Sigmoid colon (tissue), 7 donors: ENCODE results near the gene EIF2S2. TPM values are rescaled to one million over a fixed set of nuclear protein-coding genes. Genes with fewer than 3 reads are reported as not detected.

Experiments
- DNase-seq: peaks from one replicate; pipeline ENCODE4 v3.0.0-alpha.2; 2019
- H3K27ac ChIP-seq, 4 donors: fragments of 200-600 bp; sonication (generic); one replicate each; pipeline ENCODE4 v1.5.1; 2016 to 2019; ENCODE audit warnings: mild to moderate bottlenecking in 1 of 4
- H3K27me3 ChIP-seq, 3 donors: fragments of 200-600 bp; sonication (generic); one replicate each; pipeline ENCODE4 v1.5.1; 2019; ENCODE audit warnings: mild to moderate bottlenecking in 1 of 3
- H3K36me3 ChIP-seq, 4 donors: fragments of 200-600 bp; sonication (generic); one replicate each; pipeline ENCODE4 v1.5.1; 2016 to 2019
- H3K4me1 ChIP-seq, 4 donors: fragments of 200-600 bp; sonication (generic); one replicate each; pipeline ENCODE4 v1.5.1; 2017 to 2019
- H3K4me3 ChIP-seq, 4 donors: fragments of 200-600 bp; sonication (generic); one replicate each; pipeline ENCODE4 v1.5.1; 2017 to 2019; ENCODE audit warnings: mild to moderate bottlenecking in 2 of 4, moderate library complexity in 1 of 4
- H3K9me3 ChIP-seq, 4 donors: fragments of 200-600 bp in 3 of 4; sonication (generic) in 3 of 4; one replicate each; pipeline versions ENCODE4 v1.5.1 to v1.6.1; 2013 to 2019
- CTCF ChIP-seq, 4 experiments: fragments of 450-650 bp in 3 of 4; fragments of 200-600 bp in 1 of 4; IDR thresholded peaks; one replicate each; pipeline ENCODE4 v1.5.1; 2016 to 2019; ENCODE audit warnings: antibody characterized with exemption in 4 of 4, mild to moderate bottlenecking in 3 of 4, moderate library complexity in 2 of 4
- EP300 ChIP-seq, 4 donors: sonication (generic); formaldehyde crosslinking; IDR thresholded peaks; one replicate each; pipeline ENCODE4 v1.6.1; 2017; ENCODE audit warnings: antibody characterized with exemption in 4 of 4
- POLR2A ChIP-seq, 2 donors: fragments of 450-650 bp; IDR thresholded peaks; one replicate each; pipeline ENCODE4 v1.6.1; 2016; ENCODE audit warnings: antibody characterized with exemption in 2 of 2, mild to moderate bottlenecking in 2 of 2, moderate library complexity in 2 of 2
- POLR2AphosphoS5 ChIP-seq, 4 donors: sonication (generic); formaldehyde crosslinking; IDR thresholded peaks; one replicate each; pipeline ENCODE4 v1.6.1; 2017; ENCODE audit warnings: antibody characterized with exemption in 4 of 4
- WGBS, 2 donors: extraction: QIAGEN DNeasy Blood & Tissue Kit; methylation state at CpG; one replicate each; pipeline ENCODE4 v1.1.7; 2013; 5-methylcytosine and 5-hydroxymethylcytosine counted together
- intact Hi-C: fragments of 100-400 bp; cut with DNase I; formaldehyde crosslinking; loops from one replicate; pipeline ENCODE4 v1.15.1; 2023
- polyA plus RNA-seq, 3 donors: library from polyadenylated mRNA; stranded (reverse); fragments of 200-250 nt; gene quantifications; one replicate each; pipeline ENCODE4 v1.2.3, GENCODE V29; 2013
- small RNA-seq, 3 donors: library from RNA; depleted of rRNA; stranded (forward); fragments of <200 nt; gene quantifications; one replicate each; pipeline ENCODE3, GENCODE V24; 2016
- total RNA-seq, 4 donors: library from RNA; depleted of rRNA; stranded (reverse); fragments of >200 nt; gene quantifications; one replicate each; pipeline ENCODE4 v1.1.0, GENCODE V29; 2016
- donor health status: healthy with polysubstance abuse.
- donor health status: Bipolar disorder and iron deficiency.
- donor health status: healthy.

EIF2S2 gene
- total and polyA plus RNA-seq, 7 donors = 44.6 to 69.8 (median 52.8) TPM

GRCh38 chr20:34041226-34041625, 70.8 kb downstream of the EIF2S2 start:
- Histone ChIP-seq H3K9me3 (no peaks in the 10 kb centered on the region), H3K27me3 (no peaks in the 10 kb centered on the region), H3K27ac (no peak overlapping the region), H3K4me1 (peaks cover 0 to 71% (median 54%) of the 10 kb centered on the region in 4 donors), H3K36me3 (no peaks in the 10 kb centered on the region), H3K4me3 (no peak overlapping the region)
- intact Hi-C loops = no loop called here
- no peak for DNase-seq
- 89 to 91% methylated on average over 4 of the region's 4 CpGs for WGBS, 2 donors
- TF ChIP-seq POLR2AphosphoS5 (IDR thresholded peaks at IDR 0.05) = no peak
- TF ChIP-seq CTCF (IDR thresholded peaks at IDR 0.05) = no peak
- no peak for TF ChIP-seq EP300 (IDR thresholded peaks at IDR 0.05)
- no peak for TF ChIP-seq POLR2A (IDR thresholded peaks at IDR 0.05)

- Histone ChIP-seq H3K4me3 (no peak overlapping the region), H3K4me1 (peaks cover 0 to 64% (median 51%) of the 10 kb centered on the region in 4 donors), H3K36me3 (no peaks in the 10 kb centered on the region), H3K9me3 (no peaks in the 10 kb centered on the region), H3K27ac (no peak overlapping the region), H3K27me3 (no peaks in the 10 kb centered on the region)
- DNase-seq = no peak
- TF ChIP-seq POLR2AphosphoS5 (IDR thresholded peaks at IDR 0.05) (no peak), CTCF (IDR thresholded peaks at IDR 0.05) (no peak), POLR2A (IDR thresholded peaks at IDR 0.05) (no peak)
- intact Hi-C loops = no loop called here
- WGBS, 2 donors = 86 to 91% methylated on average over 9 of the region's 9 CpGs
Observed at GRCh38 chr20:34040300-34040995, 71.6 kb downstream of the EIF2S2 start.

Small RNA genes within 50 kb of the gene (small RNA-seq; reads per million reads assigned to genes)
- gene MIR4755 = 0 reads per million in 3 donors

Other genes with a start within 250 kb of the EIF2S2 start
- gene RALY, start 118.3 kb downstream of the EIF2S2 start, total RNA-seq = 10 to 100 TPM; 75.1 to 94.5 (median 88.5) TPM
- gene RALY, start 118.3 kb downstream of the EIF2S2 start, polyA plus RNA-seq = 100 to 1,000 TPM; 190 to 233 (median 200) TPM
- gene ASIP, start 129.2 kb upstream of the EIF2S2 start, total RNA-seq = under 1 TPM in 1 of 4 donors, not detected in 3; 0.99 TPM
- gene ASIP, start 129.2 kb upstream of the EIF2S2 start, polyA plus RNA-seq = under 1 TPM in 1 of 3 donors, not detected in 2; 0.38 TPM
- gene AHCY, start 191.1 kb upstream of the EIF2S2 start, total RNA-seq = 10 to 100 TPM; 76.4 to 89.5 (median 80.7) TPM
- gene AHCY, start 191.1 kb upstream of the EIF2S2 start, polyA plus RNA-seq = 100 to 1,000 TPM in 1 of 3 donors, 10 to 100 TPM in 2; 74.5 to 106 (median 76.1) TPM